Mucosa of descending colon (tissue), 3 donors: Measurements from ENCODE around the gene CD8A. TPM values are rescaled to one million over a fixed set of nuclear protein-coding genes. Genes with fewer than 3 reads are reported as not detected.
A peak's percentile ranks its signal among the peaks of the same experiment; 100 is the strongest.

Experiments
- ATAC-seq: fragments of 200-7000 bp; cut with Tn5 transposase; one replicate; pipeline ENCODE4 v1.9.1; 2020; ENCODE audit warnings: mild to moderate bottlenecking, moderate library complexity
- DNase-seq, 3 donors: peaks; one replicate each; pipeline ENCODE4 v3.0.0-alpha.2; 2020
- H3K36me3 ChIP-seq: fragments of 200-600 bp; one replicate; pipeline ENCODE4 v1.8.0; 2021; ENCODE audit warnings: low read depth, mild to moderate bottlenecking
- H3K4me1 ChIP-seq: fragments of 200-600 bp; one replicate; pipeline ENCODE4 v1.8.0; 2021; ENCODE audit warnings: low read depth, mild to moderate bottlenecking
- H3K4me3 ChIP-seq: fragments of 200-600 bp; one replicate; pipeline ENCODE4 v1.8.0; 2021; ENCODE audit warnings: mild to moderate bottlenecking
- H3K9me3 ChIP-seq: fragments of 200-600 bp; one replicate; pipeline ENCODE4 v1.8.0; 2021; ENCODE audit warnings: mild to moderate bottlenecking
- intact Hi-C, 2 donors: fragments of 100-400 bp; cut with DNase I in 1 of 2; cut with micrococcal nuclease in 1 of 2; formaldehyde crosslinking; loops; one replicate each; pipeline versions ENCODE4 v1.11.0 to v1.11.1; 2022; cut with DNase I, micrococcal nuclease
- total RNA-seq, 3 donors: library from RNA; stranded (reverse); fragmentation: NEBNext Ultra II Directional in 2 of 3; extraction: Animal tissue kit (Norgen Biotek cat#: 25700) in 2 of 3; gene quantifications; one replicate each; pipeline versions ENCODE4 v1.2.1 to v1.2.4, GENCODE V29; 2021 to 2023
- TF ChIP-seq, protein P1 (sequence below): fragments of 200-600 bp; IDR thresholded peaks from one replicate; pipeline ENCODE4 v1.8.0; 2022; ENCODE audit warnings: antibody characterized with exemption, mild to moderate bottlenecking
- donor health status: DM: no; HTN: no; CAD: no; lungs with moderate emphysema.
- donor health status: DM: no; HTN: no; CAD: no.
- donor health status: DM: no; HTN: yes; CAD: no.

CD8A gene
- total RNA-seq, 3 donors from 2014 or later: 4.1 to 9.1 (median 9.1) TPM

- Histone ChIP-seq H3K4me3 (no peak overlapping the region), H3K9me3 (no peaks in the 10 kb centered on the region), H3K4me1 (no peaks in the 10 kb centered on the region), H3K36me3 (no peaks in the 10 kb centered on the region)
- intact Hi-C loops: no loop called here
- DNase-seq (no peak), ATAC-seq (no peak)
- TF ChIP-seq, protein P1, sequence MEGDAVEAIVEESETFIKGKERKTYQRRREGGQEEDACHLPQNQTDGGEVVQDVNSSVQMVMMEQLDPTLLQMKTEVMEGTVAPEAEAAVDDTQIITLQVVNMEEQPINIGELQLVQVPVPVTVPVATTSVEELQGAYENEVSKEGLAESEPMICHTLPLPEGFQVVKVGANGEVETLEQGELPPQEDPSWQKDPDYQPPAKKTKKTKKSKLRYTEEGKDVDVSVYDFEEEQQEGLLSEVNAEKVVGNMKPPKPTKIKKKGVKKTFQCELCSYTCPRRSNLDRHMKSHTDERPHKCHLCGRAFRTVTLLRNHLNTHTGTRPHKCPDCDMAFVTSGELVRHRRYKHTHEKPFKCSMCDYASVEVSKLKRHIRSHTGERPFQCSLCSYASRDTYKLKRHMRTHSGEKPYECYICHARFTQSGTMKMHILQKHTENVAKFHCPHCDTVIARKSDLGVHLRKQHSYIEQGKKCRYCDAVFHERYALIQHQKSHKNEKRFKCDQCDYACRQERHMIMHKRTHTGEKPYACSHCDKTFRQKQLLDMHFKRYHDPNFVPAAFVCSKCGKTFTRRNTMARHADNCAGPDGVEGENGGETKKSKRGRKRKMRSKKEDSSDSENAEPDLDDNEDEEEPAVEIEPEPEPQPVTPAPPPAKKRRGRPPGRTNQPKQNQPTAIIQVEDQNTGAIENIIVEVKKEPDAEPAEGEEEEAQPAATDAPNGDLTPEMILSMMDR: no peak
These were observed 30.3 kb downstream of the CD8A start for GRCh38 chr2:86760371-86760770.

DNA sequence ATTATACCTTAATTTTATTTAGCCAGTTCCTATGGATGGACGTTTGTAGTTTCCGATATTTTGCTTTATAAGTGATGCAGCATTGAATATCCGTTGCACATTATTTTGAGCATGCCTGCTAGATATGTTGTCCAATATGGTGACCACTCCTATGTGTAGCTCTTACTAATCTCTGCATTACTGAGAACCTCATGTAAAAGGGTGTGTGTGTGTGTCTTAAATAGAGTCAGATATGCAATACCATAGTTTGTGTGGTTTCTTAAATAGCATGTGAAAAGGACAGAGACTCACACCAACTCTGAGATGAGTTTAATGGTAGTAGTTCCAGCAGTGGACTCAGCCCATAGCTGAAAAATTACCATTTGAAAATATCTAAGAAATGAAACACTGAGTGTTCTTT is 32.3 kb downstream of the CD8A start:
- H3K4me3 ChIP-seq: no peak overlapping the region
- no peaks in the 10 kb centered on the region for H3K36me3 ChIP-seq
- intact Hi-C loops: no loop called here
- ATAC-seq: no peak
- no peaks in the 10 kb centered on the region for H3K4me1 ChIP-seq
- no peak for DNase-seq
- H3K9me3 ChIP-seq: no peaks in the 10 kb centered on the region
- TF ChIP-seq, protein P1: no peak

- DNase-seq (no peak), ATAC-seq (no peak)
- Histone ChIP-seq H3K9me3 (peaks cover 4% of the 10 kb centered on the region), H3K36me3 (no peaks in the 10 kb centered on the region), H3K4me3 (no peak overlapping the region), H3K4me1 (no peaks in the 10 kb centered on the region)
- intact Hi-C loops: no loop called here
- TF ChIP-seq, protein P1: no peak
These were observed 37.1 kb downstream of the CD8A start for GRCh38 chr2:86753606-86754005.

DNA sequence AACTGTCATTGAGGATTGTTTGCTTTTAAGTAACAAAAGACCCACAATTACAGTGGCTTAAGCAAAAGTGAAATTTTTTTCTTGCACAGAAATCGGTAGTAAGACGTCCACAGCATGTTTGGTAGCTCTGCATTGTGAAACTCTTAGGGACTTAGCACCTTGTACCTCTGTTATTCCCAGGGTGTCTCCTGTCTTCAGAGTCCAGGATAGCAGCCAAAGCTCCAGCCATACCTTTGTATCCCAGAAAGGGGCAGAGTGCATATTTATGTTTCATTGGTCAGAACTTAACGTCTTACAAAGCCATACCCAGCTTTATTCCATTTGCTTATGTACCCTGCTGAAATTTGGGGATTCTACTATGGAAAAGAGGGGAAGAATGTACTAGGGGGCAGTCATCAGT is 37.8 kb downstream of the CD8A start:
- intact Hi-C loops: no loop called here
- Histone ChIP-seq H3K4me3 (no peak overlapping the region), H3K36me3 (no peaks in the 10 kb centered on the region), H3K9me3 (peaks cover 4% of the 10 kb centered on the region), H3K4me1 (peaks cover 4% of the 10 kb centered on the region)
- ATAC-seq (peak; percentile 38), DNase-seq (no peak)
- TF ChIP-seq, protein P1: no peak

DNA sequence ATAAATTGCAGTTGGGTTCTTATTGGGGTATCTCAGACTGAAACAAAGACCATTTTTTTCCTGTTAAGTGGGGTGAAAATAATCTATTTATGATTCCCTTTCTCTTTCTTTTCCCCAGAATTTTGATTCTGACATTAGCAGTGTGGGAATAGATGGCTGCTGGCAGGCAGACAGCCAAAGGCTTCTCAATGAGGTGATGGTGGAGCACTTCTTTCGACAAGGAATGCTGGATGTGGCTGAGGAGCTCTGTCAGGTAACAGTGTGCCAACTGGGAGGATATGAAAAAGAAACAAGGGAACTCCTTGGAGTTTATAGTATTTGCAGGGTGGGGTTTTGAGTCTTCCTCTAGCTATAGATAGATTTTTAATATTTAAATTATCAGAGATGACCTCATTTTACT is 38.9 kb downstream of the CD8A start:
- TF ChIP-seq, protein P1: no peak
- H3K36me3 ChIP-seq: no peaks in the 10 kb centered on the region
- intact Hi-C loops: no loop called here
- H3K9me3 ChIP-seq: peaks cover 4% of the 10 kb centered on the region
- ATAC-seq: no peak
- no peak for DNase-seq
- no peak overlapping the region for H3K4me3 ChIP-seq
- peaks cover 13% of the 10 kb centered on the region for H3K4me1 ChIP-seq

GRCh38 chr2:86750240-86750839 is 40.4 kb downstream of the CD8A start:
- H3K36me3 ChIP-seq: no peaks in the 10 kb centered on the region
- DNase-seq (no peak), ATAC-seq (no peak)
- H3K4me3 ChIP-seq: no peak overlapping the region
- TF ChIP-seq, protein P1: no peak
- peaks cover 4% of the 10 kb centered on the region for H3K9me3 ChIP-seq
- intact Hi-C loops: no loop called here
- peaks cover 24% of the 10 kb centered on the region for H3K4me1 ChIP-seq
